Peyer's patch (tissue), 4 donors: ENCODE data around the gene CEACAM19.

ENCODE experiments used
- CTCF ChIP-seq, 6 experiments: fragments of 450-650 bp in 4 of 6; fragments of 200-600 bp in 2 of 6; sonication (generic) in 1 of 6; IDR thresholded peaks; one replicate each; pipeline ENCODE4 v1.5.1; 2017 to 2019; ENCODE audit warnings: antibody characterized with exemption in 6 of 6, mild to moderate bottlenecking in 3 of 6, moderate library complexity in 1 of 6
- POLR2A ChIP-seq, 2 donors: fragments of 450-650 bp; IDR thresholded peaks; one replicate each; pipeline ENCODE4 v1.5.1; 2017; ENCODE audit warnings: antibody characterized with exemption in 2 of 2, mild to moderate bottlenecking in 2 of 2, moderate library complexity in 2 of 2

GRCh38 chr19:44635581-44636438 is 35.5 kb upstream of the CEACAM19 start:
- TF ChIP-seq CTCF (IDR thresholded peaks at IDR 0.05) (no peak), POLR2A (IDR thresholded peaks at IDR 0.05) (no peak)
